SK-N-SH (cell line): ENCODE results near the gene FSIP1.

ENCODE experiments used
- CHD2 ChIP-seq: fragments of 150-350 bp; IDR thresholded peaks from 2 replicates; pipeline ENCODE4 v1.6.1; 2018; ENCODE audit warnings: low read length; ENCODE audit not compliant: partially characterized antibody
- EZH2phosphoT487 ChIP-seq: fragments of 200-600 bp; sonication (generic); IDR thresholded peaks from 2 replicates; pipeline ENCODE4 v1.6.1; 2017; ENCODE audit warnings: low read depth, mixed run types, mild to moderate bottlenecking, antibody characterized with exemption, moderate library complexity, borderline replicate concordance
- NRF1 ChIP-seq: IDR thresholded peaks from 2 replicates; pipeline ENCODE4 v1.6.1; 2012; ENCODE audit warnings: low read depth, mild to moderate bottlenecking, low read length
- TF ChIP-seq, protein P1 (sequence below): IDR thresholded peaks from 2 replicates; pipeline ENCODE4 v1.4.0; 2012; ENCODE audit warnings: low read depth, borderline replicate concordance
- TF ChIP-seq, protein P2 (sequence below): fragments of 200-600 bp; sonication (generic); IDR thresholded peaks from 2 replicates; pipeline ENCODE4 v1.6.1; 2017; ENCODE audit warnings: antibody characterized with exemption, mild to moderate bottlenecking, moderate library complexity
- TF ChIP-seq, protein P3 (sequence below): IDR thresholded peaks from 2 replicates; pipeline ENCODE4 v1.4.0; 2012; ENCODE audit warnings: low read depth
- TF ChIP-seq, protein P4 (sequence below): IDR thresholded peaks from 2 replicates; pipeline ENCODE4 v1.6.1; 2012; ENCODE audit warnings: mild to moderate bottlenecking, low read depth, low read length, moderate library complexity

DNA sequence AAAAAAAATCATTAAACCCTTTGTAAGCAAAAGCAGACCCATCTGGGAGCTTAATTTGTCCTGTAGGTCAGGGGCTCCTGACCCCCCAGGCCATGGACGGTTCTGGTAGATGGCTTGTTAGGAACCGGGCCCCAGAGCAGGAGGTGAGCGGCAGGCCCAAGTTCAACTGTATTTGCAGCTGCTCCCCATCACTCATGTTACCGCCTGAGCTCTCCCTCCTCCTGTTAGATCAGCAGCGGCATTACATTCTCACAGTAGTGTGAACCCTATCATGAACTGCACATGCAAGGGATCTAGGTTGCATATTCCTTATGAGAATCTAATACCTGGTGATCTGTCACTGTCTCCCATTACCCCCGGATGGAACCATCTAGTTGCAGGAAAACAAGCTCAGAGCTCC, 60.7 kb downstream of the FSIP1 start:
- TF ChIP-seq, protein P1, sequence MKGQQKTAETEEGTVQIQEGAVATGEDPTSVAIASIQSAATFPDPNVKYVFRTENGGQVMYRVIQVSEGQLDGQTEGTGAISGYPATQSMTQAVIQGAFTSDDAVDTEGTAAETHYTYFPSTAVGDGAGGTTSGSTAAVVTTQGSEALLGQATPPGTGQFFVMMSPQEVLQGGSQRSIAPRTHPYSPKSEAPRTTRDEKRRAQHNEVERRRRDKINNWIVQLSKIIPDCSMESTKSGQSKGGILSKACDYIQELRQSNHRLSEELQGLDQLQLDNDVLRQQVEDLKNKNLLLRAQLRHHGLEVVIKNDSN, result no peak
- TF ChIP-seq, protein P2, sequence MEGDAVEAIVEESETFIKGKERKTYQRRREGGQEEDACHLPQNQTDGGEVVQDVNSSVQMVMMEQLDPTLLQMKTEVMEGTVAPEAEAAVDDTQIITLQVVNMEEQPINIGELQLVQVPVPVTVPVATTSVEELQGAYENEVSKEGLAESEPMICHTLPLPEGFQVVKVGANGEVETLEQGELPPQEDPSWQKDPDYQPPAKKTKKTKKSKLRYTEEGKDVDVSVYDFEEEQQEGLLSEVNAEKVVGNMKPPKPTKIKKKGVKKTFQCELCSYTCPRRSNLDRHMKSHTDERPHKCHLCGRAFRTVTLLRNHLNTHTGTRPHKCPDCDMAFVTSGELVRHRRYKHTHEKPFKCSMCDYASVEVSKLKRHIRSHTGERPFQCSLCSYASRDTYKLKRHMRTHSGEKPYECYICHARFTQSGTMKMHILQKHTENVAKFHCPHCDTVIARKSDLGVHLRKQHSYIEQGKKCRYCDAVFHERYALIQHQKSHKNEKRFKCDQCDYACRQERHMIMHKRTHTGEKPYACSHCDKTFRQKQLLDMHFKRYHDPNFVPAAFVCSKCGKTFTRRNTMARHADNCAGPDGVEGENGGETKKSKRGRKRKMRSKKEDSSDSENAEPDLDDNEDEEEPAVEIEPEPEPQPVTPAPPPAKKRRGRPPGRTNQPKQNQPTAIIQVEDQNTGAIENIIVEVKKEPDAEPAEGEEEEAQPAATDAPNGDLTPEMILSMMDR, result no peak
- TF ChIP-seq EZH2phosphoT487 (no peak), NRF1 (no peak), CHD2 (no peak)
- TF ChIP-seq, protein P3, sequence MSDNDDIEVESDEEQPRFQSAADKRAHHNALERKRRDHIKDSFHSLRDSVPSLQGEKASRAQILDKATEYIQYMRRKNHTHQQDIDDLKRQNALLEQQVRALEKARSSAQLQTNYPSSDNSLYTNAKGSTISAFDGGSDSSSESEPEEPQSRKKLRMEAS, result no peak
- TF ChIP-seq, protein P4, sequence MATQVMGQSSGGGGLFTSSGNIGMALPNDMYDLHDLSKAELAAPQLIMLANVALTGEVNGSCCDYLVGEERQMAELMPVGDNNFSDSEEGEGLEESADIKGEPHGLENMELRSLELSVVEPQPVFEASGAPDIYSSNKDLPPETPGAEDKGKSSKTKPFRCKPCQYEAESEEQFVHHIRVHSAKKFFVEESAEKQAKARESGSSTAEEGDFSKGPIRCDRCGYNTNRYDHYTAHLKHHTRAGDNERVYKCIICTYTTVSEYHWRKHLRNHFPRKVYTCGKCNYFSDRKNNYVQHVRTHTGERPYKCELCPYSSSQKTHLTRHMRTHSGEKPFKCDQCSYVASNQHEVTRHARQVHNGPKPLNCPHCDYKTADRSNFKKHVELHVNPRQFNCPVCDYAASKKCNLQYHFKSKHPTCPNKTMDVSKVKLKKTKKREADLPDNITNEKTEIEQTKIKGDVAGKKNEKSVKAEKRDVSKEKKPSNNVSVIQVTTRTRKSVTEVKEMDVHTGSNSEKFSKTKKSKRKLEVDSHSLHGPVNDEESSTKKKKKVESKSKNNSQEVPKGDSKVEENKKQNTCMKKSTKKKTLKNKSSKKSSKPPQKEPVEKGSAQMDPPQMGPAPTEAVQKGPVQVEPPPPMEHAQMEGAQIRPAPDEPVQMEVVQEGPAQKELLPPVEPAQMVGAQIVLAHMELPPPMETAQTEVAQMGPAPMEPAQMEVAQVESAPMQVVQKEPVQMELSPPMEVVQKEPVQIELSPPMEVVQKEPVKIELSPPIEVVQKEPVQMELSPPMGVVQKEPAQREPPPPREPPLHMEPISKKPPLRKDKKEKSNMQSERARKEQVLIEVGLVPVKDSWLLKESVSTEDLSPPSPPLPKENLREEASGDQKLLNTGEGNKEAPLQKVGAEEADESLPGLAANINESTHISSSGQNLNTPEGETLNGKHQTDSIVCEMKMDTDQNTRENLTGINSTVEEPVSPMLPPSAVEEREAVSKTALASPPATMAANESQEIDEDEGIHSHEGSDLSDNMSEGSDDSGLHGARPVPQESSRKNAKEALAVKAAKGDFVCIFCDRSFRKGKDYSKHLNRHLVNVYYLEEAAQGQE, result no peak
